SK-MEL-5 (cell line): Measurements from ENCODE around the gene GP1BA. TPM values are rescaled to one million over a fixed set of nuclear protein-coding genes. Genes with fewer than 3 reads are reported as not detected.

ENCODE experiments used
- DNase-seq: peaks from one replicate; pipeline ENCODE4 v3.0.0-alpha.2; 2016; ENCODE audit warnings: low read depth, low spot score
- in situ Hi-C: cut with HindIII; loops from 2 replicates; pipeline ENCODE4 v1.10.0; 2016; ENCODE audit warnings: low sequenced_read_pairs, high pct_unique_total_duplicates, low pct_unique_long_range_greater_than_20kb
- polyA plus RNA-seq, 2 experiments: library from polyadenylated mRNA; depleted of rRNA; stranded (reverse); fragments of >200 nt; gene quantifications; 2 replicates each; pipeline ENCODE4 v1.2.3, GENCODE V29; 2015
- total RNA-seq: library from RNA; depleted of rRNA; stranded (reverse); fragments of >200 nt; shearing (Covaris generic); gene quantifications from 2 replicates; pipeline ENCODE4 v1.2.3, GENCODE V29; 2014; rRNA removed

Gene GP1BA
- not detected in 2 replicates for total RNA-seq
- not detected in 2 replicates for polyA plus RNA-seq (2015; cell fraction: cytosol; rRNA removed)
- not detected in 2 replicates for polyA plus RNA-seq (2015; cell fraction: nucleus; rRNA removed)

DNA sequence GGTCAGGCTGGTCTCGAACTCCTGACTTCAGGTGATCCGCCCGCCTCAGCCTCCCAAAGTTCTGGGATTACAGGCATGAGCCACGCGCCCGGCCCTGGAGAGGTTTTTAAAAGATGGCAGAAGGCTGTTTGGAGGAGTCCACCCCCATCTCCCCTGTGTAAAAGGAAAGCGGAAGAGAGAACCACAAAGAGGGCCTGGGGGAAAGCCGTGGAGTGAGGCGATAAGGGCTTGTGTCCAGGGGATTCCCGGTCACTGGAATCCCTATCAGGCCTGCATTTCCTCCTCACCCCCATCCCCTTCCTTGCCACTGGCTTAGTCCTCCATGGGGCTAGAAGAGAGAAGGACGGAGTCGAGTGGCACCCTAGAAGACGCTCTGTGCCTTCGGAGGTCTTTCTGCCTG, at the start of gene GP1BA:
Gene GP1BA, plus strand, starts transcription at position 315 of the 400 bp plus-strand sequence. CDS start 328 bp downstream, outside the sequence.
- in situ Hi-C loops: no loop called here
- no peak for DNase-seq

DNA sequence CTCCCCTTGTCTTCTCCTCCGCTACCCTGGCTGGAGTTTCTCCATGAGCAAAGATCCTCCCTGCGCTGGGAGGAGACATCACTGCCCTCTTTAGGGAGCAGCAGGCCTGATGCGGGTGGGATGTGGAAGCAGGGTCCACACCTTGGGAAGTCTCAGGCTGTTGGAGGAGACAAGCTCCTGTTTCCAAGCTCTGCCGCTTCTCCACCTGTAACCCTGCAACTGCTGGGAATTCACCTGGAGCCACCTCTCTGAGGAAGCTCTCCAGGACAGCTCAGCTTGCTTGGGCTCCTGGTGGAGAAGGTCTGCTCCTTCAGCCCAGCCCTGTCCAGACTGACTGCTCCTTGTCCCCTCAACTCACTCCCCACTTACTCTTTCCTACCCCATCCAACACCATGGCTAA, 47.6 kb upstream of the GP1BA start:
- in situ Hi-C loops: no loop called here

DNA sequence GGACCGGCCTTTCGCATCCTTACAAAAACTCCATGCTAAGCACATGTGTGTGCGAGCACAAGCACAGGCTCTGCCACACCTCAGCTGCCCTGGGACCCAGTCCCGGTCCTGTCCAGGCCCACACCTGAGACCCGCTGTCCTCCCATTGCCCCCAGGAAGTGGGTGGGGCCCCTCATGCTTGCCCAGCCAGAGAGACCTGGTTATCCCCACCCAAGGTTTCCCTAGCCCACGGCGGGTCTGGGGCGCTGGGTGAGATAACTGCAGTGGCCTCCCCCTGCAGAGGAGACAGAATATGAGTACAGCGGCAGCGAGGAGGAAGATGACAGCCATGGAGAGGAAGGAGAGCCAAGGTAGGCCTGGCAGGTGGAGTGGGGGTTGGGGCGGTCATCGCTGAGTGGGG, 45.2 kb upstream of the GP1BA start:
- DNase-seq: no peak
- in situ Hi-C loops: no loop called here

More for the DNA sequence above, 47.6 kb upstream of the GP1BA start:
- DNase-seq: no peak

- no peak for DNase-seq
- in situ Hi-C loops: no loop called here
These were observed 44.5 kb upstream of the GP1BA start for GRCh38 chr17:4887581-4887980.

GRCh38 chr17:4891411-4892410, 40.4 kb upstream of the GP1BA start:
- no peak for DNase-seq
- in situ Hi-C loops: no loop called here

DNA sequence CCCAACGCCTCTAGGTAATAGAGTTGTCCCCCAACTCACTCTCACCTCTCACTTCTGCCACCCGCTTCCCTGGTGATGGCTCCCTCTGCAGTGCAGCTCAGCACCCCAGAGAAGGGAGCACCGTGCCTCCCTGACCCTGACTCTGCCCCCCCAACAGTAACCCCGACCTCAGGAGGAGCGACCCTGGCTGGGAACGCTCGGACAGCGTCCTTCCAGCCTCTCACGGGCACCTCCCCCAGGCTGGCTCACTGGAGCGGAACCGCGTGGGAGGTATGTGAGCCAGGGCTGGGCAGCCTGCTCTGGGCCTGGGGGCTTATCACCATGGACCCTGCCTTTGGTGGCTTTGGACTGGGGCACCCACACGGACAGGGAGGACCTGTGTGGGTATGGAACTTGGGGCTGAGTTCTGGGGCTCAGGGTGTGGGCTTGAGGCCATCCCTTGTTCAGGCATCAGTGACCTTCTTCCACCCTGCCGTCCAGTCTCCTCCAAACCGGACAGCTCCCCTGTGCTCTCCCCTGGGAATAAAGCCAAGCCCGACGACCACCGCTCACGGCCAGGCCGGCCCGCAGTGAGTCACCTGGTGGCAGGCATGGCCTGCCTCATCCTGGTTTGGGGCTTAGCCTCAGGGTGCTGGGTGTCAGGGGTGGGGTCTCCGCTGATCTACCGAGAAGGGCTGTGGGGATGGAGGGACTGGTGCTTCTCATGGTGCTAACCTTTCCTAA, 39.4 kb upstream of the GP1BA start:
- in situ Hi-C loops: no loop called here
- DNase-seq: no peak

DNA sequence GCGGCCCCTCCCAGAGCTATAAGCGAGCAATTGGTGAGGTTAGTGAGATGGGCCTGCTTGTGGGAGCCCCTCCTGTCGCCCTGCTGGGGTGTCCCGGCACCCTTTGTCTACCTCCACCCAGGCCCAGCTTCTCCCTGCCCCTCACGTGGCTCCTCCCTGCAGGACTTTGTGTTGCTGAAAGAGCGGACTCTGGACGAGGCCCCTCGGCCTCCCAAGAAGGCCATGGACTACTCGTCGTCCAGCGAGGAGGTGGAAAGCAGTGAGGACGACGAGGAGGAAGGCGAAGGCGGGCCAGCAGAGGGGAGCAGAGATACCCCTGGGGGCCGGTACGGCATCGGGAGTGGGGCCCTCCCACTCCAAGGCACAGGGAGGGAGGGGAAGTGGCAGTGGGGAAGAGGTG, 38.8 kb upstream of the GP1BA start:
- in situ Hi-C loops: no loop called here
- DNase-seq: no peak

GRCh38 chr17:4893721-4894560, 38.1 kb upstream of the GP1BA start:
- in situ Hi-C loops: no loop called here
- no peak for DNase-seq

DNA sequence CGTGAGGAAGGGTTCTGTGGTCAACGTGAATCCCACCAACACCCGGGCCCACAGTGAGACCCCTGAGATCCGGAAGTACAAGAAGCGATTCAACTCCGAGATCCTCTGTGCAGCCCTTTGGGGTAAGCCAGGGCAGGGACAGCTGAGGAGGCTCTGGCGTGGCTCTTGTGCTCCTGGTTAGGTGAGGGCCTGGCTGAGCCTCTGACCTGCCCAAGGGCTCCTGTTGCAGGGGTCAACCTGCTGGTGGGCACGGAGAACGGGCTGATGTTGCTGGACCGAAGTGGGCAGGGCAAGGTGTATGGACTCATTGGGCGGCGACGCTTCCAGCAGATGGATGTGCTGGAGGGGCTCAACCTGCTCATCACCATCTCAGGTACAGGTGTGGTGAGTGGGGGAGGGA, 37.0 kb upstream of the GP1BA start:
- DNase-seq: no peak
- in situ Hi-C loops: no loop called here

DNA sequence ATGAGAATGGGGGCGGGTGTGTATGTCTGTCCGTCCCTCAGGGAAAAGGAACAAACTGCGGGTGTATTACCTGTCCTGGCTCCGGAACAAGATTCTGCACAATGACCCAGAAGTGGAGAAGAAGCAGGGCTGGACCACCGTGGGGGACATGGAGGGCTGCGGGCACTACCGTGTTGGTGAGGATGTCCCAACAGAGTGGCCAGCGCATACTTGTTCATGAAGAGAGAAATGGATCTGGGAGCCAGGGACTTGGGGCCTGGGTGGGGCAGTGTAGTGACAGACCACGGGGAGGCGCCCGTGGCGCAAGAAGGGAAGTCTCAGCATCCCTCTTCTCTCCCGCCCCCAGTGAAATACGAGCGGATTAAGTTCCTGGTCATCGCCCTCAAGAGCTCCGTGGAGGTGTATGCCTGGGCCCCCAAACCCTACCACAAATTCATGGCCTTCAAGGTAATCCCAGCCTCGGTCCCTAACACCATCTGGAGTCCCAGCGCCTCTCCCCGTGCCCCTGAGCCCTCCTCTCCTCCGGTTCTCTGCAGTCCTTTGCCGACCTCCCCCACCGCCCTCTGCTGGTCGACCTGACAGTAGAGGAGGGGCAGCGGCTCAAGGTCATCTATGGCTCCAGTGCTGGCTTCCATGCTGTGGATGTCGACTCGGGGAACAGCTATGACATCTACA, 36.3 kb upstream of the GP1BA start:
- DNase-seq: peak; percentile 72
- in situ Hi-C loops: no loop called here

DNA sequence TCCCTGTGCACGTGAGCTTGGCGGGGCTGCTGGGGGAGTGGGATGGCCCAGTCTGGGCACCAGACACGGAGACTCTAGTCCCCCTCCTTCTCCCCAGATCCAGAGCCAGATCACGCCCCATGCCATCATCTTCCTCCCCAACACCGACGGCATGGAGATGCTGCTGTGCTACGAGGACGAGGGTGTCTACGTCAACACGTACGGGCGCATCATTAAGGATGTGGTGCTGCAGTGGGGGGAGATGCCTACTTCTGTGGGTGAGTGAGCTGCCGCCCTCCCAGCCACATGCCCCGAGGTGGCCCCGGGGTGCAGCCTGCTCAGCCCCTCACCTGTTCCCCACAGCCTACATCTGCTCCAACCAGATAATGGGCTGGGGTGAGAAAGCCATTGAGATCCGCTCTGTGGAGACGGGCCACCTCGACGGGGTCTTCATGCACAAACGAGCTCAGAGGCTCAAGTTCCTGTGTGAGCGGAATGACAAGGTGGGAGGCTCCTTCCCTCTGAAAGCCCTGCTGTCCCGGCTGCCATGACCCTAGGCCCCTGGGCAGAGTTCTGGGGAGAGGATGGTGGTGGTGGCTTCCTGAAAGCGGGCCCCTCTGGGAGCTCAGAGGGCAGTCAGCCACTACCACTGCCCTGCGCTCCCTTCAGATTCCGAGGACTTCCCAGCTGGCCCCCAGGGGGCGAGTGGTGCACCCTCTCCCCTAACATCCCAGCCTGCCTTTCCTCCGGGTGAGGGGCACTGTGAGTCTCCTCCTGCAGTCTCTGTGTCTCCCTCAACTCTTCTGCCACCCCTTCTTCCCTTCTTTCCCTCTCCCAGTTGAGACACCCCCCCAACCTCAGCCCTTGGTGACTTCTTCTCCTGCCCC, 35.5 kb upstream of the GP1BA start:
- no peak for DNase-seq
- in situ Hi-C loops: no loop called here

DNA sequence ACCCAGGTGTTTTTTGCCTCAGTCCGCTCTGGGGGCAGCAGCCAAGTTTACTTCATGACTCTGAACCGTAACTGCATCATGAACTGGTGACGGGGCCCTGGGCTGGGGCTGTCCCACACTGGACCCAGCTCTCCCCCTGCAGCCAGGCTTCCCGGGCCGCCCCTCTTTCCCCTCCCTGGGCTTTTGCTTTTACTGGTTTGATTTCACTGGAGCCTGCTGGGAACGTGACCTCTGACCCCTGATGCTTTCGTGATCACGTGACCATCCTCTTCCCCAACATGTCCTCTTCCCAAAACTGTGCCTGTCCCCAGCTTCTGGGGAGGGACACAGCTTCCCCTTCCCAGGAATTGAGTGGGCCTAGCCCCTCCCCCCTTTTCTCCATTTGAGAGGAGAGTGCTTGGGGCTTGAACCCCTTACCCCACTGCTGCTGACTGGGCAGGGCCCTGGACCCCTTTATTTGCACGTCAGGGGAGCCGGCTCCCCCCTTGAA, 34.8 kb upstream of the GP1BA start:
- DNase-seq: no peak
- in situ Hi-C loops: no loop called here

DNA sequence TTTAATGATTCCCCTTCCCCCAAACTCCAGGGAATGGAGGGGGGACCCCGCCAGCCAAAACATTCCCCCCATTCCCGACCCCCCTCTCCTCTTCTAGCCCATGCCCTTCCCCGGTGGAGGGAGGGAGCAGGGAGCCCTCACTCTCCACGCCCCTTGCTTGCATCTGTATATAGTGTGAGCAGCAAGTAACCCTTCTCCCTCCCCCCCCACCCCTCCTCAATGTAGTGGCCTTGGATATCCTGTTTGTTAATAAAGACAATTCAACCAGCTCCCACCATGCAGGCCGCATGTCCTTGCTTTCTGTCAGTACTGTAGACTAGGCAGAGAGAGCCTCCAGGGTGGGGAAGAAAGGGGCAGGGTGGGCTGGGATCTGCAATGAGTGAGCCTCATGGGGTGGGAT, 34.3 kb upstream of the GP1BA start:
- in situ Hi-C loops: no loop called here
- DNase-seq: no peak

- no peak for DNase-seq
- in situ Hi-C loops: no loop called here
These were observed 33.7 kb upstream of the GP1BA start for GRCh38 chr17:4898351-4898750.

- DNase-seq: no peak
- in situ Hi-C loops: no loop called here
These were observed 33.1 kb upstream of the GP1BA start for GRCh38 chr17:4898927-4899326.
